HG03439 (cell line): ENCODE data around the gene SNAPC3.
"Not testable (repeated sequence)": the region's sequence is repeated elsewhere in the genome, so short reads cannot be mapped to it uniquely, and the experiment has no call there.

Experiments used
- ATAC-seq: cut with Tn5 transposase; IDR thresholded peaks from one replicate; pipeline ENCODE4 v1.9.1; 2021; ENCODE audit warnings: mild to moderate bottlenecking, moderate library complexity; ENCODE audit not compliant: unreplicated experiment

The SNAPC3 gene

DNA sequence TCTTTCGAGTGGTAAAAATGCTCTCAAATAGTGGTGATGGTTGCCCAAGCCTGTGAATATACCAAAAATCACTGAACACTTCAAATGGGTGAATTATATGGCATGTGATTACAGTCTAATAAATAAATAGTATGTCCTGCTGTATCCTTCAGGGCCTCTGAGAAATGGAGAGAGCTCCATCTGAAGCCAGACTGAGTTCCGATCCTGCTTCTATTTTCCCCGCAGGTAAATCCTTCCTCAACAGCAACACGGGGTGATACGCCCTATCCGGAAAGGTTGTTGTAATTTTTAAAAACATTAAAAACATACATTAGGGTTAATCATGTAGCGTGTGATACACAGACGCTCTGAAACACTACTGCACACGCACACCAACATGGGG is 695 bp upstream of the SNAPC3 start:
- ATAC-seq: no peak

DNA sequence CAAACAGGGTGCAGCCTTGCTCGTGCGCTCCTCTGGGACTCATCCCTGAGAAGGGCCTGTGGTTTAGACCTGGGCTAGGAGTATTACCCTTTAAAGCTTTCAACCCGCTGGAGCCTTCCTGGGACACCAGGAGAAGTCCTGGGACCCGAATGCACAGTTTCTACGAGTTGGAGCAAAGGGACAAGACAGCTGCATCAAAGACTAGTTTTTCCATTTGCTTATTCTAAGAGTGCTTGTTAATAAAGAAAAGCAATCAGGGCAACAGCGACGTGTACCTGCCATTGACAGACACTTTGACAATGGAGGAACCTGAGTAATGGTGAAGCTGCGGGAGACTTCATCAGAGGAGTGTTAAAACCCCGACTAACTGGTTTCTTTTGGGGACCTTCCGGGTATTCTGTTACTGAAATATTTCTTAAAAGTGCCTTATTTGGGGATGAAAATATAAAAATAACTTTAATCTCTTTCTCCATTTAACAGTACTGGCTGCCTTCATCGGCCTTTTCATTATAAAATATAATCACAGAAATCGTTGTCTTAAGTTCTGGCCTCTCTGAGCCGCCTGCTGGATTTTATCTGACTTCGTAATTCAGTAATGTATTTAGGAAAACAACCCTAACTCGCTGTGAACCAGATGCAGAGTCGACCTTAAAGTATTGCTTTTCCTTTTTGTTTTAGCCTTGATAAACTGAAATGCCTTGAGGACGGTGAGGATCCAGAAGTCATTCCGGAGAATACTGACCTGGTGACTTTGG is 732 bp downstream of the SNAPC3 start:
- ATAC-seq: no peak

DNA sequence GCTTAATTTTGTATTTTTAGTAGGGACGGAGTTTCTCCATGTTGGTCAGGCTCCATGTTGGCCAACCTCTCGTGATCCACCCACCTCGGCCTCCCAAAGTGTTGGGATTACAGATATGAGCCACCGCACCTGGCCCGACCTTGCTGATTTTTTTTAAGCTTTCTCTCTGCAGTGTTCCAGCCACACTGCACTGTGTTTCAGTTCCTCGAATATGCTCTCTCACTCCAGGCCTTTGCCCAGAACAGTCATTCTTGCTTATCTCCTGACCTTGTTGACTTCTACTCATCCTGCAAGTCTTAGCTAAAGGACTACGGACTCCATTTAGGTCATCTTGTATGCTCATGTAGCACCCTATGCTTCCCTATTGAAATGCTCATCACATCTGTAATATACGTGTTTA is 3.3 kb downstream of the SNAPC3 start:
- no peak for ATAC-seq

DNA sequence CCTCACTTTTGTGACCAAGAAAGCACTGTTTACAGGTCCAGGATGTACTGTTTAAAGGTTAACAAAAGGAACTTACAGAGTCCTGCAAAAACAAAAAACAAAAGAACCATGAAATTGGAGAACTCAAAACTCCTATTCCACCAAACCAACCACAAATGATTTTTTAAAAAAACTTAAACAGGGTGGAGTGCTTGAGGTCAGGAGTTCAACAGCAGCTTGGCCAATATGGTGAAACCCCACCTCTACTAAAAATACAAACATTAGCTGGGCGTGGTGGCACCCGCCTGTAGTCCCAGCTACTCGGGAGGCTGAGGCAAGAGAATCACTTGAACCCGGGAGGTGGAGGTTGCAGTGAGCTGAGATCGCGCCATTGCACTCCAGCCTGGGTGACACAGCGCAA is 5.0 kb downstream of the SNAPC3 start:
- not testable (repeated sequence) for ATAC-seq

DNA sequence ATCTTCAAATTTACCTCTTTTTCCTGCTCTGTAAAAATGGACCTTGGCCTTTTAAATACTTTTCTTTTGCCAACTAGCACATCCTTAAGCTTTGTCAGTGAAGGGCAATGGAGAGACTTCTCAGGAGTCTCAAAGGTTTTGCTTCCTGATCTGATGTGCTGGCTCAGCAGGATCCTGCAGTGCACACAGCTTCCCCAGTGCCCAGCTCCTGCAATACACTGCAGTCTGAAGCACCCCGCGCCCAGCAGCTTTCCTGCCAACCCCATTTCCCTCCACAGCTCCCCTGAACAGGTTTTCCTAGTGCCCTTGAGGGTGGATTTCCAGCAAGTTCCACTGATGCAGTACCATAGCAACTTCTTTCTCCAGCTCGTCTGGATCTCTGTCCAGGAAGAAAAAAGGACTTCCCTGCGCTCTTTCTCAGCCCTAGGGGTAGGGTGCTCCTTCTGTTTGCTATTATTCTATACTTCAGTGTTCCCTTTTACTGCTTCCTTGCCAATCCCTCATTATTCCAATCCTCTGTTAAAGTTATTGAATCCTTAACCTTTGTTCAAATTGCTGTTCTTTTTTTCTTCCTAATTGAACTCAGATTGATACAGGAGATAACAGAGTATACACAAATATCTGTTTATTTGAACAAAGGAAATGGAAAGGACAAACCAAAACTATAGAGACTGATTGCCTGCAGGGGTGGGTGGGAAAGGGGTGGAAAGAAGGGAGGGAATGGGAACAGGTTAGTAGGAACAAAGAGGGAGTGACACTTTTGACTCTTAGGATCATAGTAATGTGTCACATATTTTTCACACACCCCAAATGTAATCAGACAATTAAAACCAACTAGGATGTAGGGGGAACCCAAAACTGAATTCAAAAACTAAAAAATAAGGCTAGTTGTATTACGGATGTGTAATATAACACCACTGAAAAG is 8.5 kb downstream of the SNAPC3 start:
- ATAC-seq: no peak

DNA sequence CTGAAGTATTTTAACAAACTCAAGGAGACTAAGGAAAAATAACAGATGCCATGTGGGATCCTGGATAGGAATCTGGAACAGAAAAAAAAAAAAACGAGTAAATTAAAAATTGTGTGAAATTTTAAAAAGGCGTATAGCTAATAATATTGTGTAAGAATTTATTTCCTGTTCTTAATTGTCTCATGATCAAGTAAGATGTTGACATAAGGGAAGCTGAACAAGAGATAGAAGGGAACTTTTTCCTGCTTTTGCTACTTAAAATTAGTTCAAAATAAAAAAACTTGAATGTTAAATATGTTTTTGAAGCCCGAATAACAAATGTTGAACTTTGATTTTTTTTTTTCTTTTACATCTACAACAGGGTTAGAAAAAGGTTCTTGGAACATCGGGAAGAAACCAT is 10.5 kb downstream of the SNAPC3 start:
- ATAC-seq: no peak

DNA sequence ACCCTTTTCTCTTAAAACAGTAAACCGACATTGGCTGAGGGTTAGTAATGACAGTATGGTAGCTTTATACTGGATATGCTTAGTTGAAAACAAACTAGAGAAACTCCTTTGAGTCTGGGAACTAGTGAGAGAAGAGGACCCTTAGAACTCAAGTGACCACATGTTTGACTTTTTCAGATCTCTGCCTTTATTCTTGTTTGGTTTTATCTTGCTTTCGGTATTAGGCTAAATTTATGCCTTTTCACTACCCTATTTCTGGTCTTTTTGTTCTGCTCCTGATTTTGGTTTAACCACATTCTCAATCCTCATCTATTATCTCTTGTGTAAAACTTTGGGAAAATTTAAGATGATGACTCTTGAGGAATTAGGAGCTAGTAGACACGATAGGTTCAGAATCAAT is 11.0 kb downstream of the SNAPC3 start:
- ATAC-seq: no peak

DNA sequence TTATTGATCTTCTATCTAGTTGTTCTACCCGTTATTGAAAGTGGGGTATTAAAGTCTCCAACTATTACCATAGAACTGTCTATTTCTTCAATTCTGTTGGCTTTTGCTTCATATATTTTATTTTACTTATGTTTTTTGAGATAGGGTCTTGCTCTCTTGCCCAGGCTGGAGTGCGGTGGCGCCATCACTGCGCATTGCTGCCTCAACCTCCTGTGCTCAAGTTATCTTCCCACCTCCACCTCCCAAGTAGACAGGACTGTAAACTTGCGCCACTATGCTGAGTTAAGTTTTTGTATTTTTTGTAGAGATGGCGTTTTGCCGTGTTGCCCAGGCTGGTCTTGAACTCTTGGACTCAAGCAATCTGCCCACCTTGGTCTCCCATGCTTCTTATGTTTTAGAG is 16.2 kb downstream of the SNAPC3 start:
- no peak for ATAC-seq

DNA sequence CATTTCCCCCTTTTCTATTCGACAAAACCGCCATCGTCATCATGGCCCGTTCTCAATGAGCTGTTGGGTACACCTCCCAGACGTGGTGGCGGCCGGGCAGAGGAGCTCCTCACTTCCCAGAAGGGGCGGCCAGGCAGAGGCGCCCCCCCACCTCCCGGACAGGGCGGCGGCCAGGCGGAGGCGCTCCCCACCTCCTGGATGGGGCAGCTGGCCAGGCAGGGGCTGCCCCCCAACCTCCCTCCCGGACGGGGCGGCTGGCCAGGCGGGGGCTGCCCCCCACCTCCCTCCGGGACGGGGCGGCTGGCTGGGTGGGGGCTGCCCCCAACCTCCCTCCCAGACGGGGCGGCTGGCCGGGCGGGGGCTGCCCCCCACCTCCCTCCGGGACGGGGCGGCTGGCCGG is 19.2 kb downstream of the SNAPC3 start:
- ATAC-seq: not testable (repeated sequence)

DNA sequence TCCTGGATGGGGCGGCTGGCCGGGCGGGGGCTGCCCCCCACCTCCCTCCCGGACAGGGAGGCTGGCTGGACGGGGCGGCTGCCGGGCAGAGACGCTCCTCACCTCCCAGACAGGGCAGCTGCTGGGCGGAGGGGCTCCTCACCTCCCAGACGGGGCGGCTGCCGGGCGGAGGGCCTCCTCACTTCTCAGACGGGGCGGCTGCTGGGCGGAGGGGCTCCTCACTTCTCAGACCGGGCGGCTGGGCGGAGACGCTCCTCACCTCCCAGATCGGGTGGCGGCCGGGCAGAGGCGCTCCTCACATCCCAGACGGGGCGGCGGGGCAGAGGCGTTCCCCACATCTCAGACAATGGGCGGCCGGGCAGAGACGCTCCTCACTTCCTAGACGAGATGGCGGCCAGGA is 19.6 kb downstream of the SNAPC3 start:
- not testable (repeated sequence) for ATAC-seq

DNA sequence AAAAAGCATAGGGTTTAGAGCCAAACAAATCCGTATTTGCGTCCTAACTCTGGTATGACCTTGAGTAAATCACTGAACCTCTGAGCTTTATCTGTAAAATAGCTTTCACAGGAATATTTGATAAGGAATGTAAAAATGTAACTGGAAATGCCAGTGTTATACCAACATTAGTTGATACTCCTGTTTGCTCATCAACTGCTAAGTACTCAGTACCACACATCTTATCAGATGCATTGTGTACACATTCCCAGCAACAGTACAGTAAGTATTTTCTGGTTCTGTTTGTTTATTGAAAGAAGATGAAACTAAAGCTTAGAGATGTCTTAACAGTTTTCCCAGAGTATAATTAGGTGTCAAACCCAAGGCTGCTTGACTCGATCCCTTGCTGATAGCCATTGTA is 21.5 kb downstream of the SNAPC3 start:
- ATAC-seq: no peak

DNA sequence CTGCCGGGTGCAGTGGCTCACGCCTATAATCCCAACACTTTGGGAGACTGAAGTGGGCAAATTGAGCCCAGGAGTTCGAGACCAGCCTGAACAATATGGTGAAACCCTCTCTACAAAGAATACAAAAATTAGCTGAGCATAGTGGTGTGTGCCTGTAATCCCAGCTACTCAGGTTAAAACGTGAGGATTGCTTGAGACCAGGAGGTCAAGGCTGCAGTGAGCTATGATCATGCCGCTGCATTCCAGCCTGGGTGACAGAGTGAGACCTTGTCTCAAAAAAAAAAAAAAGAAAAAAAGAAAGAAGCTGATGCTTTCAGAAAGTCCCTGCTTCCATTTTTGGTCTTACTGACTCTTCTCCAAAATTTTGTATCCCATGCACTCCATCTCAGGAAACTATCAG is 31.3 kb downstream of the SNAPC3 start:
- ATAC-seq: no peak

DNA sequence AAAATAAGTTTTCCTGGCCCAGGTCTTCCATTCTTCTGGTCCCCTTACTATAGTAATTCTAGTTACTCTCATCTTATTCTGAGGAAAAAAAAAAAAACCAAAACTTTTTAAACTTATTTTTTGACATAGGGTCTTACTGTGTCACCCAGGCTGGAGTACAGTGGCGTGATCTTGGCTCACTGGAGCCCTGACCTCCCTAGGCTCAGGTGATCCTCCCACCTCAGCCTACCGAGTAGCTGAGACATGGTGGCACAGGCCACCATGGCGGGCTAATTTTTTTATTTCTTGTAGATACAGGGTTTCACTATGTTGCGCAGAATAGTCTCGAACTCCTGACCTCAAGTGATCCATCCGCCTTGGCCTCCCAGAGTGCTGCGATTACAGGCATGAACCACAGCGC is 38.4 kb downstream of the SNAPC3 start:
- no peak for ATAC-seq

DNA sequence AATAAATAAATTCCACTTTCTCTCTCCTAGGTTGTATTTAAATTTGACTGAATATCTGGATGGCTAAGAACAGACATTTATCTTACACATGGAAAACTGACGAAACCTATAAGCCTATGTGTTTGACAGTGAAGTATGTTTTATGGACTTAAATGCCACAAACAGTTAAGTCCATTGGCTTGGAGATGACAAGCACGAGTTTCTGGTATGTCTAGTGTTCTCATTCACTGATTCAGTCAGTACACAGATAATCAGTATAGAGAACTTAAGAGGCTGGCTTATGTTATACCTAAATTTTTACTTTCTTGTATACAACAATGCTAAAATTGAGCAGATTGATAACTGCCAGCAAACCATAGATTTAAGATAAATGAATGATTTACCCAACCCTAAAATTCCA is 38.9 kb downstream of the SNAPC3 start:
- ATAC-seq: no peak

DNA sequence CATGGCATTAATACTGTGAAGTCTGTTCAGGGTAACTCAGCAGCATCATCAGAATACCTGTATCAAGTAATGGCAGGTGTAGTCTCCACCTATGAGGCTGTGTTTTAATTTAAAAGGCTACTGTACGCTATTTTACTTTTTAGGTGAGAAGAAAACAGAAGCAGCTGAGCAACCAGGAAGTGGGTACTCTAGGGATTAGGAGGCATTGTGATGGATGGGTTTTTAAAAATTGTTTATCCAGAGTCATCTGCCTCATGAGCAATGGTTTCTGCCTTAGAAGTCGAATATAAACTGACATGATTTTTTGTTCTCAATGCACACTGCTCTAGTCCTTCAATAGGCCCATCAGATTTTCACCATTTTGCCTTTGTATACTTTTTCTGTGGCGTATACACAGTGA is 45.5 kb downstream of the SNAPC3 start:
- no peak for ATAC-seq

DNA sequence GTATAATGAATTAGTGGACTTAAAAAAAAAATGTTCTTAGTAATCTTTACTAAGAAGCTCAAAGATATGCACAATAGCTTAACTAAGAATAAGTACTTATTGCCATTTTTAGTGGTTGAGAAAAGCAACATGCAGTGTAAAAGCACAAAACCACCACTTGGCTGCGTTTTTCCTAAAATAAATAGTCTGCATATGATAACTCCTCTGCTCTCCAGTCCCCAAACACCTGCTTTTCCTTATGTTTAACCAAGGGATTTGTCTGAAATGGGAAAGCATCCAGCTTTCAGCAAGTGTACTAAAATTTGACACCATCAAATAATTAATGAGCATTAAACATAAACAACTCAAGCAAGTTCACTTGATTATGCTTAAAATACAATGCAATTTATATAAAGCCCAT is 46.7 kb downstream of the SNAPC3 start:
- ATAC-seq: no peak

DNA sequence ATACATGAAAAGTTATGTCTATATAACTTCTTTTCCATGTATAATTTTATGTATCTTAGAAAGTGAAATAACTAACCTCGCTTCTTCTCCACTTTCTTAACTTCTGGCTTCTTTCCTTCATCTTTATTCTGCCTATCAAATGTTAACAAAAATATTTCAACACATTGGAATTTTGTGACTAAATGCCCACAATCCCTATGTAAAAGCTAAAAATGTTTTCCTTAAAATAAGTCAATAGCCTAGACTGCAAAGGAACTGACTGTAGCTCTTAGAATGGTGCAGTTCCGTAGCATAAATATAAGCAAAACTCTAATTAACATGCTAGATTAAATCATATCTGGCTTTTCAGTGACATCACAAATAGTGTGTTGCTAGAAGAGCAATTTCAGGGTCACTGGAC is 47.2 kb downstream of the SNAPC3 start:
- ATAC-seq: no peak

DNA sequence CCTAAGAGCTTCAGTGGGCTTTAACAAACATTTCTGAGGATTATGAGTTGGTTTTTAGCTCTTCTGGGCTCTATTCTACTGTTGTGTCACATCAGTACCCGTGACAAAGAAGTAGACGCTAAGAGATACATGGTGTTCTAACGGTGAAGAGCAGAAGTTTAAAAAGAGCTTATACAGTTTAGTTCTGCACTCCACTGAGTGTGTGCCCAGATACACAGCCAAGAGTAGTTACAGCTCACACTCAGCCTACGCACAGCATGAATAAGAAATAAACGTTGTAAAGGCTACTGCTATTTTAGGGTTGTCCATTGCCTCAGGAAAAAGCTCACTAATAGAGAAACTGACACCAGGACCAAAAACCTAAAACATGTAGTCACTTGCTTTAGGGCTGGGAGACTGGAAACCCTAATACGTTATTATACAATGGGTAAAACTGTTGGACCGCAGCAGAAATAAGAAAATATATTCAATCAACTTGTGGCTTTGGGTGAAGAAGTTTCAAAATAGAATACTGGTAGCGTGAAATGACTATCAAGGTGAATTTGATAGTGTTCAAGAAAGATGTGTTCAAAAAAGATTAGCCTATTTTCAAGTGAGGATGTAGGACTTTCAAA is 53.4 kb downstream of the SNAPC3 start:
- ATAC-seq: peak; percentile 71

DNA sequence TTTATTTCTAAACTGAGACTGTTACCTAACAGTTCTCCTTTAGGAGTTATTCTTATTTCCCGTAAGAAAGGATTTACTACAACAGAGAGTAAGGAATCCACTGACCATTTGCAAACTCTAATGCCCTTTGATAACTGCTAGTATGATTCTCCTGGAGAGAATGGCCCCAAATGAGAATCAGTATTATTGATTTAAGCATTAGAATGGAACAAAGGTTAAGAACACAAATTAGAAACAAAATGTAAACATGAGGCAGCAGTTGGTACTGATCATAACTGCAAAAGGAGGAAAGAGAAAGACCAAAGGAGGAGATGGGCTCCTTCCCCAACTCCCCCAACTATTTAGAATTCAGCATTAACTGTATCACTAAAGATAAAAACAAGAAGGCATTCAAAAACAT is 57.4 kb downstream of the SNAPC3 start:
- no peak for ATAC-seq

DNA sequence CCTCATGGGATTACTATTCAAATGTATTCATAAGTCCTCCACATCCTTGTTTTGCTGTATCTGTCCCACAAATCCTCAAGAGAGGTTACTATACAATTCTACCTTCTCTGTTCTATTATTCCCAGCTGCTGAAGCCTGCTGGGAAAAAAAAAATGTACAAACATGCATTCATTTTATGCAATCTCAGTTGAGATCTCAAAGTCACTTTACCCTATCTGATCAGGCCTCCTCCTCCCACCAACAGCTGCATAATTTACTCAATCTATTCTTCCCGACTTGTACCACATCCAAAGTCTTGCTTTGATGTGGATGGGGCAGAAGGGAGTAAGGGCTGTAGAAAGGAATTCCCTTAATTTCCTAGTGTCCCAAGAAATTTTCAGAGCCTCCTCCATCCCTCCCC is 59.5 kb downstream of the SNAPC3 start:
- ATAC-seq: no peak

DNA sequence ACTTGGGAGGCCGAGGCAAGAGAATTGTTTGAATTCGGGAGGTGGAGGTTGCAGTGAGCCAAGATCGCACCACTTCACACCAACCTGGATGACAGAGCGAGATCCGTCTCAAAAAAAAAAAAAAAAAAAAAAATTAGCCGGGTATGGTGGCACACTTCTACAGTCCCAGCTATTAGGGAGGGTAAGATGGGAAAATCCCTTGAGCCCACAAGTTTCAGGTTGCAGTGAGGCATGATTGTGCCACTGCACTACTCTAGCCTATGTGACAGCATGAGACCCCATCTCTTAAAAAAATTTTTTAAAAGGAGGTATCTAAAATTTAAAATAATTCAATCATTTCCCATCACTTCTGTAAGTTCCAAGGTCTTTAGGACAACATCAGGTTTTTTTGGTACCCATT is 62.1 kb downstream of the SNAPC3 start:
- ATAC-seq: no peak
